Keratinocyte (primary cell): ENCODE measurements around the gene SLC38A3.

Experiments
- CTCF ChIP-seq, 3 experiments: IDR thresholded peaks in 1 of 3; conservative IDR thresholded peaks in 1 of 3; optimal IDR thresholded peaks in 1 of 3; 2 replicates in 2 of 3; 3 replicates in 1 of 3; pipeline versions ENCODE3 to v1.5.1; 2011; ENCODE audit warnings: low read length in 3 of 3, mild to moderate bottlenecking in 3 of 3, moderate library complexity in 2 of 3, control low read depth in 1 of 3, inconsistent platforms in 1 of 3; ENCODE audit not compliant: insufficient read depth in 2 of 3; ENCODE audit errors: extremely low read depth in 1 of 3
- EZH2 ChIP-seq: IDR thresholded peaks from one replicate; pipeline ENCODE4 v1.6.1; 2012; ENCODE audit warnings: inconsistent platforms, mild to moderate bottlenecking, low read length, moderate library complexity

GRCh38 chr3:50243543-50243895 lies 38.4 kb downstream of the SLC38A3 start:
- TF ChIP-seq CTCF (optimal IDR thresholded peaks at IDR 0.05 in 1 of 3, IDR thresholded peaks at IDR 0.05 in 1 of 3, conservative IDR thresholded peaks at IDR 0.05 in 1 of 3; ENCODE audit: extremely low read depth in 1 of 3, insufficient read depth in 2 of 3, low read length in 3 of 3) (no peak), EZH2 (no peak)
